Activated gamma-delta T cell (primary cell): ENCODE results near the gene SPINK6.

Experiments used
- DNase-seq: peaks from one replicate; lab custom pipeline; 2025; lab: John Stamatoyannopoulos, UW

SPINK6 gene

GRCh38 chr5:148224117-148224742 is 21.4 kb downstream of the SPINK6 start:
- DNase-seq, result no peak

GRCh38 chr5:148228392-148228984 is 25.6 kb downstream of the SPINK6 start:
- DNase-seq, result no peak

GRCh38 chr5:148229840-148230239 is 27.0 kb downstream of the SPINK6 start:
- no peak for DNase-seq

DNA sequence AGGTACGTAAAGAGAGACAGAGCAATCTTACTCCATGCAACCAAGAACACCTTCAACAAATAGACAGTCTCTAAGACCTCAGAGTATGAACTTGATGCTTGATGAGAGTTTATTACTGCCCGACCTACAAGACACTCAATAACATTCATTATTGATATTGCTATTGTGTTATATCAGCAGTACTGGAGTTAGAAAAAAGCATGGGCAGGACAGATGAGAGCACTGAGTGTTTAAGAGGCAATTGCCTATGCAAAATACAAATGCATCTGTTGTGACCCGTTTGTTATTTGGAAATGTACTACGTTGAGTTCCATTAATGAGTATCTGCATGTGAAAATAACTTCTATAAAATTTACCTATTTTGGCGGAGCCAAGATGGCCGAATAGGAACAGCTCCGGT is 27.4 kb downstream of the SPINK6 start:
- DNase-seq, result no peak

DNA sequence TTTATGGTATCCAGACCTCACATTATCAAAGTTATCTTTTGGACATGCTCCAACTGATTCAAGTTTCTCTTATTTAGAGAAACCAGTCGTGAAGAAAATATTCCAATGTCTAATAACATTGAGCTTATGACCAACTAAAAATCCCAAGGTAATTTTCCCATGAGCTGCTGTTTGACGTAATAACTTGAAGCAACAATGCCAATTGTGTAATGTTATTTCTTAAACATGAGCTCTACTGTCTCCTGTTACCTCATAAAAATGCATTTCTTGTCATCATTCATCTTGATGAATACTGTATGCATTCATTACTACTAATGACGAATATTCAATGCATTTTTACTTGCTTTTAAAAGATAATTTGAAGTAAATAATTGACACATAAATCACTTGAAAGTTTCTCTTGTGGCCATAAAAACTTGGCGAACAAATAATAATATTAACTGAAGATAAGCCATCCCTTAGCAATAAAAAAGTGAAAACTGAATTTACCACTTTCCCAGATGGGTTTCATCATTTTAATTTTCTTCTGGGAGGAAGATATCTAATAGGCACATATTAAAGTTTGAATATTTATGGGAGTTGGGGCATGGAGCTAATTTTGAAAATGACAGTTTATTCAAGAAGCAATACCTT is 35.1 kb downstream of the SPINK6 start:
- DNase-seq, result no peak

DNA sequence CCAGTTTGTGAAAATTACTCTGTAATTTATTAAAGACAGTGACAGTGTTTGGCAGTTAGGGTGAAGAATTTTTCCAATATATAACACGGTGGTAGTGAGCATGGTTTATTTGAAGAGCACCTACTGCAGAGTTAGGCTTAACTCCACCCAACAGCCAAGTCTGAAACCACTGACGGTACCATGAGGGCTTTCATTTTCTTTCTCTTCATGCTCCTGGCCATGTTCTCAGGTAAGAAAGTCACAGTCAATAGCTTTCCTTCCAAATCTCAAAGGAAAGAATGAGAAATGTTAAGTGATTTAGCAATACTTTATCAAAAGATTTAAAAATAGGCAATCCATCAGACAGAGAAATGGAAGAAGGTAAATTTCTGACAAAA is 35.6 kb downstream of the SPINK6 start, which contains the start of gene MARCOL:
TSS of gene MARCOL (plus strand) at position 108 of the 377 bp plus-strand sequence. CDS start at position 181, 73 bp downstream.
- DNase-seq, result no peak

- no peak for DNase-seq
These were observed 46.1 kb downstream of the SPINK6 start for GRCh38 chr5:148248894-148249293.

DNA sequence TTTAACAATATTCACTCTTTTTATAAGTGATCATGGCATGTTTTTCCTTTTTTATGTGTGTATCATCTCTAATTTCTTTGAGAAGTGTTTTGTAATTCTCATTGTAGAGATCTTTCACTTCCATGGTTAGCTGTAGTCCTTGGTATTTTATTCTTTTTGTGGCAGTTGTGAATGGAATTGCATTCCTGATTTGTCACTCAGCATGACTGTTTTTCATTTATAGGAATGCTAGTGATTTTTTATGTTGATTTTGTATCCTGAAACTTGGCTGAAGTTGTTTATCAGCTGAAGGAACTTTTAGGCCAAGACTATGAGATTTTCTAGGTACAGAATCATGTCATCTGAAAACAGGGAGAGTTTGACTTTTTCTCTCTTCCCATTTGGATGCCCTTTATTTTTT is 52.6 kb downstream of the SPINK6 start:
- DNase-seq, result no peak

GRCh38 chr5:148259288-148259687 is 56.4 kb downstream of the SPINK6 start:
- DNase-seq, result no peak

- no peak for DNase-seq
These were observed 58.4 kb downstream of the SPINK6 start for GRCh38 chr5:148261221-148261620.
